Measurements from ENCODE around the gene VAPB.

VAPB gene

GRCh38 chr20:58486207-58486606 is 97.2 kb downstream of the VAPB start:
- DNase-seq, result no peak

- DNase-seq, result no peak
These were observed 103.2 kb downstream of the VAPB start for GRCh38 chr20:58492074-58492718.

GRCh38 chr20:58492795-58493524 is 103.9 kb downstream of the VAPB start:
- no peak for DNase-seq

GRCh38 chr20:58494923-58495622 is 106.0 kb downstream of the VAPB start:
- DNase-seq, result no peak

- no peak for DNase-seq
These were observed 106.8 kb downstream of the VAPB start for GRCh38 chr20:58495623-58496428.

- no peak for DNase-seq
These were observed 107.4 kb downstream of the VAPB start for GRCh38 chr20:58496429-58496769.

GRCh38 chr20:58497076-58497641 is 108.1 kb downstream of the VAPB start:
- DNase-seq, result no peak

- DNase-seq, result no peak
These were observed 108.9 kb downstream of the VAPB start for GRCh38 chr20:58497724-58498469.

GRCh38 chr20:58498470-58499068 is 109.5 kb downstream of the VAPB start:
- no peak for DNase-seq

- DNase-seq, result no peak
These were observed 111.2 kb downstream of the VAPB start for GRCh38 chr20:58500256-58500655.
